Endothelial cell of umbilical vein (primary cell): ENCODE data around the gene ITPR1. TPM values are rescaled to one million over a fixed set of nuclear protein-coding genes. Genes with fewer than 3 reads are reported as not detected.

Experiments
- BruUV-seq: library from RNA; stranded (reverse); fragments of 400-500 nt; replicated peaks from 2 replicates; lab custom pipeline; 2021; lab: Mats Ljungman, UMichigan
- CTCF ChIA-PET: fragments of 300-600, 350-600 bp; sonication (Branson Sonifier 250); formaldehyde crosslinking; loops from one replicate; lab custom pipeline; 2021; ENCODE audit warnings: antibody characterized with exemption, inconsistent platforms; lab: Charles Lee
- POLR2A ChIA-PET: fragments of 300-600, 350-600 bp; sonication (Branson Sonifier 250); formaldehyde crosslinking; loops from one replicate; lab custom pipeline; 2021; ENCODE audit warnings: antibody characterized with exemption, inconsistent platforms; lab: Charles Lee
- DNase-seq: peaks from one replicate; pipeline ENCODE4 v3.0.0-alpha.2; 2011; ENCODE audit warnings: low read depth, low spot score
- FAIRE-seq: peaks from 2 replicates; lab custom pipeline; 2011; peaks lifted over from hg19 to GRCh38; lab: Jason Lieb, UNC
- H2AFZ ChIP-seq: 2 replicates; pipeline ENCODE4 v1.6.0; 2012; ENCODE audit warnings: low read depth, low read length, control low read depth, inconsistent platforms
- H3K27ac ChIP-seq: 2 replicates; pipeline ENCODE4 v1.5.1; 2011; ENCODE audit warnings: low read depth, mild to moderate bottlenecking, control low read depth, low read length, moderate library complexity; ENCODE audit not compliant: insufficient read depth
- H3K27me3 ChIP-seq, 2 experiments: 2 replicates each; pipeline versions ENCODE4 v1.6.0 to v1.6.1; 2011; ENCODE audit warnings: low read length in 2 of 2, mixed read lengths in 1 of 2; ENCODE audit not compliant: control insufficient read depth in 2 of 2, insufficient read depth in 2 of 2
- H3K36me3 ChIP-seq, 2 experiments: 2 replicates in 1 of 2; 3 replicates in 1 of 2; pipeline ENCODE4 v1.5.1; 2011; ENCODE audit warnings: low read length in 2 of 2, mild to moderate bottlenecking in 1 of 2, moderate library complexity in 1 of 2; ENCODE audit not compliant: control insufficient read depth in 2 of 2, insufficient read depth in 2 of 2; ENCODE audit errors: extremely low read depth in 1 of 2
- H3K4me1 ChIP-seq: 3 replicates; pipeline ENCODE4 v1.5.1; 2011; ENCODE audit warnings: mild to moderate bottlenecking, low read length; ENCODE audit not compliant: control insufficient read depth, insufficient read depth; ENCODE audit errors: extremely low read depth
- H3K4me2 ChIP-seq: 2 replicates; pipeline ENCODE4 v1.6.1; 2011; ENCODE audit warnings: low read length, control low read depth, mixed read lengths; ENCODE audit not compliant: insufficient read depth
- H3K4me3 ChIP-seq, 3 experiments: fragments of 200-600 bp in 1 of 3; sonication (generic), shearing (Covaris generic) in 1 of 3; replicated peaks in 1 of 3; 2 replicates each; pipeline ENCODE4 v1.5.1; 2011 to 2016; ENCODE audit warnings: control low read depth in 3 of 3, low read length in 3 of 3, mild to moderate bottlenecking in 2 of 3, inconsistent platforms in 1 of 3, low read depth in 1 of 3, moderate library complexity in 1 of 3; ENCODE audit not compliant: insufficient read depth in 1 of 3
- H3K79me2 ChIP-seq: 2 replicates; pipeline ENCODE4 v1.6.0; 2012; ENCODE audit warnings: low read length, inconsistent platforms; ENCODE audit not compliant: control insufficient read depth, insufficient read depth
- H3K9ac ChIP-seq: replicated peaks from 2 replicates; pipeline ENCODE3; 2011; ENCODE audit warnings: low read length, control low read depth; ENCODE audit not compliant: insufficient read depth; ENCODE audit errors: extremely low read depth
- H3K9me1 ChIP-seq: replicated peaks from 3 replicates; pipeline ENCODE4 v1.6.0; 2011; ENCODE audit warnings: mild to moderate bottlenecking, low read length; ENCODE audit not compliant: control insufficient read depth, insufficient read depth; ENCODE audit errors: extremely low read depth
- H3K9me3 ChIP-seq: replicated peaks from 2 replicates; pipeline ENCODE4 v1.5.1; 2012; ENCODE audit warnings: low read length, inconsistent platforms; ENCODE audit not compliant: control insufficient read depth, insufficient read depth
- H4K20me1 ChIP-seq: replicated peaks from 2 replicates; pipeline ENCODE3; 2011; ENCODE audit warnings: mild to moderate bottlenecking, low read length; ENCODE audit not compliant: control insufficient read depth, insufficient read depth; ENCODE audit errors: extremely low read depth
- EZH2 ChIP-seq: IDR thresholded peaks from 2 replicates; pipeline ENCODE4 v1.6.1; 2012; ENCODE audit warnings: borderline replicate concordance, low read depth, mild to moderate bottlenecking, moderate library complexity, low read length, inconsistent platforms; ENCODE audit not compliant: severe bottlenecking
- FOS ChIP-seq: IDR thresholded peaks from 2 replicates; pipeline ENCODE4 v1.6.1; 2011; ENCODE audit warnings: mild to moderate bottlenecking, low read length, moderate library complexity, borderline replicate concordance; ENCODE audit not compliant: insufficient read depth
- GATA2 ChIP-seq: IDR thresholded peaks from 2 replicates; pipeline ENCODE4 v1.7.0; 2011; ENCODE audit warnings: low read depth, mild to moderate bottlenecking, moderate library complexity, mixed read lengths, low read length; ENCODE audit not compliant: insufficient read length, insufficient read depth
- JUN ChIP-seq: IDR thresholded peaks from 2 replicates; pipeline ENCODE4 v1.6.1; 2011; ENCODE audit warnings: borderline replicate concordance, low read depth; ENCODE audit not compliant: insufficient read length, insufficient read depth
- MYC ChIP-seq: IDR thresholded peaks from one replicate; pipeline ENCODE4 v1.6.1; 2011; ENCODE audit warnings: mild to moderate bottlenecking, low read depth, low read length
- POLR2A ChIP-seq: IDR thresholded peaks from 2 replicates; pipeline ENCODE4 v1.6.1; 2012; ENCODE audit warnings: low read depth, mild to moderate bottlenecking, control low read depth, low read length
- POLR2AphosphoS5 ChIP-seq: IDR thresholded peaks from 2 replicates; pipeline ENCODE4 v1.6.1; 2012; ENCODE audit warnings: low read depth, mild to moderate bottlenecking, control low read depth, low read length, moderate library complexity; ENCODE audit not compliant: insufficient read depth
- dilution Hi-C: fragments of 300-500 bp; cut with MboI; formaldehyde crosslinking; loops from one replicate; pipeline ENCODE4 v1.15.0; 2019; ENCODE audit warnings: low sequenced_read_pairs; ENCODE audit not compliant: extremely low pct_ligation_motif_present
- intact Hi-C: fragments of 100-400 bp; cut with micrococcal nuclease; formaldehyde crosslinking; loops from one replicate; pipeline ENCODE4 v1.10.0; 2022
- polyA plus RNA-seq, 4 experiments: library from polyadenylated mRNA; depleted of rRNA in 3 of 4; stranded (reverse) in 3 of 4; unstranded in 1 of 4; fragments of >200 nt; gene quantifications; 2 replicates each; pipeline versions ENCODE4 v1.2.1 to v1.2.3, GENCODE V29; 2011 to 2012; ENCODE audit warnings: missing spikeins in 1 of 4
- total RNA-seq: library from RNA; stranded (reverse); gene quantifications from 2 replicates; pipeline ENCODE4 v1.2.3, GENCODE V29; 2021
- TF ChIP-seq, protein P1 (sequence below), 2 donors: IDR thresholded peaks; 1 replicate in 1 of 2; 2 replicates in 1 of 2; pipeline ENCODE4 v1.5.1; 2011; ENCODE audit warnings: low read length in 2 of 2, mild to moderate bottlenecking in 2 of 2, moderate library complexity in 2 of 2, control low read depth in 1 of 2, inconsistent platforms in 1 of 2, low read depth in 1 of 2; ENCODE audit not compliant: insufficient read depth in 1 of 2; ENCODE audit errors: extremely low read depth in 1 of 2

ITPR1 gene
- total and polyA plus RNA-seq, 2 donors (not counting 3 experiments of a cell fraction or from before 2014, with no cell fraction given) = 5.1 to 16.1 TPM

DNA sequence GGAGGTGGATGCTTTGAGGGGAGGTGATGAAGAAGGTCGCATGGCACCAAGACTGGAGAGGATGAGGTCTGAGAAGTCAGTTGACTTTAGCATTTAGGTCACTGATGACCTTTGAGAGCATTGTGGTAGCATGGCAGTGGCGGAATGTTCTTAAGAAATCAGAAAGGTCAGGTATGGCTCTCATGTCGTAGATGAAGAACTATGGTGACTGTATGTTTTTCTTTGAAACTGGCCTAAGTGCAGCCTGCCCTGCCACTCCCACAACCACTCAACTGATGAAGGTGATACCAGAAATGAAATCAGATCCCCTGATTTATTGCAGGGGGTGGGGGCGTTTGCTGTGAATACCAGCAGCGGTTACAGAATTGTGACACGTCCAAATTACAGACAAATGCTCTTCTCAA, 102.6 kb downstream of the ITPR1 start:
- Histone ChIP-seq H3K79me2 (no peaks in the 10 kb centered on the region), H3K36me3 (no peaks in the 10 kb centered on the region), H3K9ac (no peak overlapping the region), H3K4me1 (peaks cover 2% of the 10 kb centered on the region), H3K9me3 (no peaks in the 10 kb centered on the region), H3K4me2 (no peak overlapping the region), H3K9me1 (no peaks in the 10 kb centered on the region), H3K27me3 (no peaks in the 10 kb centered on the region), H4K20me1 (no peaks in the 10 kb centered on the region), H3K27ac (no peak overlapping the region), H2AFZ (no peak overlapping the region), H3K4me3 (no peak overlapping the region)
- CTCF ChIA-PET = interaction anchor here (1.4 kb wide), 1 partner anchor 9 kb away, joined by 3 read pairs; no protein-coding TSS in a partner anchor
- no peak for FAIRE-seq
- dilution Hi-C loops (no loop called here), intact Hi-C loops (no loop called here)
- TF ChIP-seq POLR2AphosphoS5 (no peak), GATA2 (no peak), POLR2A (no peak), EZH2 (no peak)
- TF ChIP-seq, protein P1, sequence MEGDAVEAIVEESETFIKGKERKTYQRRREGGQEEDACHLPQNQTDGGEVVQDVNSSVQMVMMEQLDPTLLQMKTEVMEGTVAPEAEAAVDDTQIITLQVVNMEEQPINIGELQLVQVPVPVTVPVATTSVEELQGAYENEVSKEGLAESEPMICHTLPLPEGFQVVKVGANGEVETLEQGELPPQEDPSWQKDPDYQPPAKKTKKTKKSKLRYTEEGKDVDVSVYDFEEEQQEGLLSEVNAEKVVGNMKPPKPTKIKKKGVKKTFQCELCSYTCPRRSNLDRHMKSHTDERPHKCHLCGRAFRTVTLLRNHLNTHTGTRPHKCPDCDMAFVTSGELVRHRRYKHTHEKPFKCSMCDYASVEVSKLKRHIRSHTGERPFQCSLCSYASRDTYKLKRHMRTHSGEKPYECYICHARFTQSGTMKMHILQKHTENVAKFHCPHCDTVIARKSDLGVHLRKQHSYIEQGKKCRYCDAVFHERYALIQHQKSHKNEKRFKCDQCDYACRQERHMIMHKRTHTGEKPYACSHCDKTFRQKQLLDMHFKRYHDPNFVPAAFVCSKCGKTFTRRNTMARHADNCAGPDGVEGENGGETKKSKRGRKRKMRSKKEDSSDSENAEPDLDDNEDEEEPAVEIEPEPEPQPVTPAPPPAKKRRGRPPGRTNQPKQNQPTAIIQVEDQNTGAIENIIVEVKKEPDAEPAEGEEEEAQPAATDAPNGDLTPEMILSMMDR (IDR thresholded peaks at IDR 0.05; ENCODE audit: extremely low read depth in 1 of 2, insufficient read depth in 1 of 2, low read depth in 1 of 2, low read length in 2 of 2) = no peak
- no TSS peak for BruUV-seq
- POLR2A ChIA-PET = no interaction called here
- DNase-seq = no peak

DNA sequence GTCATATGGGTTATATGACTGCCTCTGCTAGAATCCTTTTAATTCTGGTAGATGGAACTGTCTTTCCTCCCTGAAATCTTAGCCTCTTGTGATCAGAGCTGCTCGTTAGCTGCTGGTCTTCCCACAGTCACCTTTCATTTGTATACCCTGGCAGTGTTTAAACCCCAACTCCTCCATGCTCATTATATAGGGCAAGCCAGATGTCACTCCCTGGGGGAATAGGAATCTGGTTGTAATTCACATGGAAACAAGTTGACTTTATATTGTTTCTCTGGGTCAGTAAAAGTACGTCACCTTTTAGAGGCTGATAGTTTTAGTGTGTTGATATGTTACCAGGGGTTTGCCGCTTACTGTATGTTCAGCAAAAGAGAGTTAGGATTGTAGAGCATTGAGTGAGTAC, 103.5 kb downstream of the ITPR1 start:
- FAIRE-seq (no peak), DNase-seq (no peak)
- H3K27ac ChIP-seq = no peak overlapping the region
- no peaks in the 10 kb centered on the region for H4K20me1 ChIP-seq
- H2AFZ ChIP-seq = no peak overlapping the region
- peaks cover 2% of the 10 kb centered on the region for H3K4me1 ChIP-seq
- no peaks in the 10 kb centered on the region for H3K9me1 ChIP-seq
- H3K79me2 ChIP-seq = no peaks in the 10 kb centered on the region
- H3K36me3 ChIP-seq = no peaks in the 10 kb centered on the region
- H3K9ac ChIP-seq = no peak overlapping the region
- POLR2A ChIA-PET = no interaction called here
- dilution Hi-C loops (no loop called here), intact Hi-C loops (no loop called here)
- no TSS peak for BruUV-seq
- no peak overlapping the region for H3K4me2 ChIP-seq
- CTCF ChIA-PET = interaction anchor here (0.7 to 1.4 kb wide), 3 partner anchors 10 to 37 kb away, joined by 3 to 4 read pairs (median 3); no protein-coding TSS in a partner anchor
- TF ChIP-seq POLR2A (no peak), POLR2AphosphoS5 (no peak), FOS (no peak), JUN (no peak), EZH2 (no peak), MYC (no peak)
- H3K4me3 ChIP-seq = no peak overlapping the region
- H3K9me3 ChIP-seq = no peaks in the 10 kb centered on the region
- H3K27me3 ChIP-seq = no peaks in the 10 kb centered on the region
